Right cardiac atrium (tissue), 5 donors: ENCODE data around the gene SAMD1. TPM values are rescaled to one million over a fixed set of nuclear protein-coding genes. Genes with fewer than 3 reads are reported as not detected.
"Not testable (repeated sequence)": the region's sequence is repeated elsewhere in the genome, so short reads cannot be mapped to it uniquely, and the experiment has no call there.

Experiments used
- ATAC-seq, 2 donors: fragments of 200-7000 bp; cut with Tn5 transposase; one replicate each; pipeline versions ENCODE4 v1.8.0 to v1.9.1; 2020; ENCODE audit warnings: moderate library complexity in 2 of 2, mild to moderate bottlenecking in 1 of 2
- DNase-seq, 3 donors: peaks; one replicate each; pipeline ENCODE4 v3.0.0-alpha.2; 2020
- H3K27ac ChIP-seq: one replicate; pipeline ENCODE4 v1.5.1; 2013; ENCODE audit warnings: mild to moderate bottlenecking, low read length, control low read depth, moderate library complexity
- H3K27me3 ChIP-seq: one replicate; pipeline ENCODE4 v1.6.1; 2013; ENCODE audit not compliant: control insufficient read depth, insufficient read depth
- H3K4me1 ChIP-seq: one replicate; pipeline ENCODE4 v1.6.1; 2013; ENCODE audit warnings: low read length; ENCODE audit not compliant: control insufficient read depth, insufficient read depth
- H3K4me3 ChIP-seq: one replicate; pipeline ENCODE4 v1.5.1; 2013; ENCODE audit warnings: low read length, control low read depth
- H3K9me3 ChIP-seq: one replicate; pipeline ENCODE4 v1.6.1; 2013; ENCODE audit warnings: low read length; ENCODE audit not compliant: control insufficient read depth
- WGBS: extraction: QIAGEN DNeasy Blood & Tissue Kit; methylation state at CpG from one replicate; pipeline ENCODE4 v1.1.7; 2013; 5-methylcytosine and 5-hydroxymethylcytosine counted together
- intact Hi-C, 4 donors: fragments of 100-400 bp; cut with DNase I; formaldehyde crosslinking; loops; one replicate each; pipeline versions ENCODE4 v1.11.0 to v1.14.0; 2022 to 2023
- polyA plus RNA-seq: library from polyadenylated mRNA; stranded (reverse); fragments of 200-250 nt; gene quantifications from one replicate; pipeline ENCODE4 v1.2.3, GENCODE V29; 2013
- total RNA-seq, 4 donors: library from RNA; stranded (reverse); fragmentation: NEBNext Ultra II Directional; extraction: Animal tissue kit (Norgen Biotek cat#: 25700); gene quantifications; one replicate each; pipeline ENCODE4 v1.2.1, GENCODE V29; 2021
- donor health status: healthy with polysubstance abuse.
- donor health status: DM: no; HTN: yes; CAD: no.
- donor health status: DM: no; HTN: no; CAD: no.
- donor health status: DM: no; HTN: yes; CAD: no; lungs with severe emphysema.
- donor health status: DM: yes; HTN: yes; CAD: no.

SAMD1 gene
- total and polyA plus RNA-seq, 5 donors: 32.2 to 53.8 (median 40.6) TPM

DNA sequence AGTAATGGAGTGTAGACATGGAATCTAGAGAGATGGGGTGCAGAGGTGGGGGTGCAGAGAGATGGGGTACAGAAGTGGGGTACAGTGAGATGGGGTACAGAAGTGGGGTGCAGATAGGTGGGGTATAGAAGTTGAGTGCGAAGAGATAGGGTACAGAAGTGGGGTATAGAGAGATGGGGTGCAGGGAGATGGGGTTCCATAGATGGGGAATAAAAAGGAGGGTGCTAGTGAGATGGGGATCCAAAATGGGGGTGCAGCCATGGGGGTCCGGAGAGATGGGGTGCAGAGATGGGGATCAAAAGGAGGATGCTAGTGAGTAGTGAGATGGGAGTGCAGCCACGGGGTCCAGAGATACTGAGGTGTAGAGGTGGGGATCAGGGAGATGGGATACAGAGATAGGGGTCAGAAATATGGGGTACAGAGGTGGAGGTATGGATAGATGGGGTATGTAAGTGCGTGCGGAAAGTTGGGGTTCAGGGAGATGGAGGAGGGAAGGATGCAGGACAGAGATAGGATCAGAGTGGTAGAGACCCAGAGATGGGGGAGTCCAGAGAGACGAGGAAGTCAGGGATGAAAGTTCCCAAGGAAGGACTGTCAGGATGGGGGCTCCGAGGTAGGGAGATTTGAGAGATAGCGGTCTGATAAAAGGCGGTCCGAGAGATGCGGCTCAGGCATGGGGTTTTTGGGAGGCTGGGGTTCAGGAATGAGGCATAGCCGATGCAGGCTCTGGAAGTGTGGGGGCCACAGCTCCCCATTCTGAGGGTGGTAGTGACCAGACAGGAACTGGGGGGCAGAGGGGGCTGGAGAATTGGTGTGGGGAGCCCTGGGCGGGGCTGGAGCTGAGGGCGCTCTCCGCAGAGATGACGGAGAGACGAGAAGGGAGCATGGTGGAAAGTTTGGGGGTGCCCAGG lies 32.1 kb downstream of the SAMD1 start:
- intact Hi-C loops: no loop called here
- no peak for ATAC-seq
- H3K4me3 ChIP-seq: no peak overlapping the region
- H3K27ac ChIP-seq: no peak overlapping the region
- no peaks in the 10 kb centered on the region for H3K27me3 ChIP-seq
- WGBS: 23% methylated on average over 17 of the region's 17 CpGs
- H3K4me1 ChIP-seq: no peaks in the 10 kb centered on the region
- no peak for DNase-seq
- no peaks in the 10 kb centered on the region for H3K9me3 ChIP-seq

DNA sequence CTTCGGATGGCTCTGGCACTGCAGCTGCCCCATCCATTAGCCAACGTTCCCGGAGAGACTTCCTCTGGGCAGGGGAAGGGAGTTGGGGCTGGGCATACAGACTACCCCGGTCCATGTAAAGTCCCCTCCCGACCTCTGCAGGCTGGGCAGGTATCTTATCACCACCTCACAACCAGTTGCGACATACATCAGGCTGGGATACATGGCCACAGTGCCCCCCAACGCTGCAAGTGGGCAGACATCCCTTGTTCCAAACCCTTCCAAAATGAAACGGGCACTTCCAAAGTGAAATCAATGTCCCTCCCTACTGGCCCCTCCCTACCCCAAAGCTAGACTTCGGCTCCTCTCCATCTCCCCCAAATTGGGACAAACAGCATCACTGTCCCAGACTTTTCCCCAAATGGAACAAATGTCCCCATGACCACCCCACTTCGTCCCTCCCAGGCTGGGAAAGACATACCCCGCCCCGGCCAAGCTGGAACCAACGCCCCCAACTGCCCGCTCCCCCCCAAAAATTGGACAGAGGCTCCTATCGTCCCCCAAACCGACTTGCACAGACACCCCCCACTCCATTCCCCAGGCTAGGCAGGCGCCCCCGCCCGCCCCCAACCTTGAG lies 33.7 kb downstream of the SAMD1 start:
- Histone ChIP-seq H3K9me3 (no peaks in the 10 kb centered on the region), H3K4me1 (no peaks in the 10 kb centered on the region), H3K27me3 (no peaks in the 10 kb centered on the region), H3K27ac (no peak overlapping the region), H3K4me3 (peak overlapping the region; percentile 53)
- DNase-seq: no peak
- 25% methylated on average over 19 of the region's 19 CpGs for WGBS
- ATAC-seq: no peak
- intact Hi-C loops: no loop called here

DNA sequence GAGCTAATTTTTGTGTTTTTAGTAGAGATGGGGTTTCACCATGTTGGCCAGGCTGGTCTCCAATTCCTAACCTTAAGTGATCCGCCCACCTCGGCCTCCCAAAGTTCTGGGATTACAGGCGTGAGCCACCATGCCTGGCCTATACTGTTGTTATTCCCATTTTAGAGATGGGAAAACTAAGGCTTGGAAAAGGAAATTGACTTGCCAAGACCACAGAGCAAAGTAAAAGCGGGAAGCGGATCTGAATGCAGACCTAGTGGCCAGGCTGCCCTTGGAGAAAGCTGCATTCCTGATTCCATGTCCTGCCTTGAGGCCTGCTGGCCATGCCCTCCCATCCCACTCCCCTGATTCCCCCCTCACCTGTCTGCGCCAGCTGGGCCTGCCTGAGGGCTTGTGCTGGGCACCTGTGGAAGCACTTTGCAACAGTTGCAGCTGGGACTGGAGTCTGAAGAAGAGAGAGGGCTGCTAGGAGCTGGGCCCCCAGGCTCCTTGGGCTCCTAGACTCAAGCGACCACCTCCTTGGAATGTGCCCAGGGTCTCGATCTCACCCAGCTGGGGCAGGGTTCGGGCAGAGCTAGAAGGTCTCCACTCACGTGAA lies 34.4 kb downstream of the SAMD1 start:
- Histone ChIP-seq H3K4me1 (no peaks in the 10 kb centered on the region), H3K9me3 (no peaks in the 10 kb centered on the region), H3K27ac (no peak overlapping the region), H3K4me3 (no peak overlapping the region), H3K27me3 (no peaks in the 10 kb centered on the region)
- ATAC-seq (no peak), DNase-seq (no peak)
- intact Hi-C loops: no loop called here
- 94% methylated on average over 10 of the region's 10 CpGs for WGBS

DNA sequence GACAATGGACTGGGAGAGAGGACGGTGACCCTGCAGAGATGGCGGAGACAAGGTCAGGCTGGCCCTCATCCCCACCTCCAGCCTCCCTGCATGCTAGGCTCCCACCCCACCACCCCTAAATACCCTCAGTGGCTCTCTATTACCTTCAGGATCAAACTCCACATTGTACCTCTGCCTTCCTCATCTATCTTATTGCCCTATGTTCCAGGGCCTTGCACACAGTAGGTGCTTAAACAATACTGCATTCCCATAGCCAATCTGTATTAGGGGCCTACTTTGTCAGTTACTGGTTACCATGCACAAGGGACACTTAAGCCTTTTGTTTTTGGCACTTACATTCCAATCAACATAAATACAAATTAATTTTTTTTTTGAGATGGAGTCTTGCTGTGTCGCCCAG lies 35.2 kb downstream of the SAMD1 start:
- WGBS: 88% methylated on average over 3 of the region's 3 CpGs
- H3K4me3 ChIP-seq: no peak overlapping the region
- intact Hi-C loops: no loop called here
- ATAC-seq (no peak), DNase-seq (no peak)
- H3K27me3 ChIP-seq: no peaks in the 10 kb centered on the region
- no peaks in the 10 kb centered on the region for H3K9me3 ChIP-seq
- no peaks in the 10 kb centered on the region for H3K4me1 ChIP-seq
- no peak overlapping the region for H3K27ac ChIP-seq

DNA sequence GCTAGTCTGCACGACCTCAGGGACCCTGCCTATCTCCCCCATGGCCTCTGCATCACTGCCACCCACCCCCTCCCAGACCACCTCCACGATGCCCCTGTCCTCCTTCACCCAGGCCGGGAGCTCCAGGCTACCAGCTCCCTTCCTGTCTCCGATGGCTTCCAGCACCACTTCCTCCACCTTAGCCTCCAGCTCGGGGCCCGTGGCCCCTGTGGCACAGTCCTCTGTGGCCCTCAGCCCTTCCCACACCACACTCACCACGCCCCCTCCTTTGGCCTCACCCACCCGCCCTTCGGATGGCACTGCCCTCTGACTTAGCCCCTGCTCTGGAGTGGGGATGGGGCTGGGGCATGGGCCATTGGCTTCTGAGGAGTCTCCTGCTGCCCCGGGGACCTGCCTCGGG lies 35.8 kb downstream of the SAMD1 start:
- Histone ChIP-seq H3K27me3 (no peaks in the 10 kb centered on the region), H3K9me3 (no peaks in the 10 kb centered on the region), H3K27ac (no peak overlapping the region), H3K4me3 (no peak overlapping the region), H3K4me1 (no peaks in the 10 kb centered on the region)
- 57% methylated on average over 11 of the region's 11 CpGs for WGBS
- intact Hi-C loops: no loop called here
- DNase-seq (no peak), ATAC-seq (no peak)

DNA sequence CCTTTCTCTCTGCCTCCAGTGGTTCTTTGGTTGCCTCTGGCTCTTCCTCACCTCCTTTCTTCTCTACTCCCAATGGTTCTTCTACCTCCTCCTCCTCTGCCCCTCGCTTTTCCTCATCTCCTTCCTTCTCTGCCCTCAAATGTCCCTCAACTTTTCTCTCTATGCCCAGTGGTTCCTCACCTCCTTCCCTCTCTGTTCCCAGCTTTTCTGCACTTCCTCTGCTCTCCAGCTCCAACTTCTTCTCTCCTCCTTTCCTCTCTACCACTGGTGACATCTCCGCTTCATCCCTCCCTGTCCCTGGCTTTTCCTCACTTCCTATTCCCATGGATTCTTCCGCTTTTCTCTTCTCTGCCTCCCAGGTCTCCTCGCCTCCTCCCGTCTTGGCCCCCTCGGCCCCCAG lies 36.5 kb downstream of the SAMD1 start:
- DNase-seq (no peak), ATAC-seq (no peak)
- no peaks in the 10 kb centered on the region for H3K27me3 ChIP-seq
- no peak overlapping the region for H3K4me3 ChIP-seq
- no peak overlapping the region for H3K27ac ChIP-seq
- H3K9me3 ChIP-seq: no peaks in the 10 kb centered on the region
- H3K4me1 ChIP-seq: no peaks in the 10 kb centered on the region
- WGBS: 79% methylated on average over 6 of the region's 6 CpGs
- intact Hi-C loops: no loop called here

DNA sequence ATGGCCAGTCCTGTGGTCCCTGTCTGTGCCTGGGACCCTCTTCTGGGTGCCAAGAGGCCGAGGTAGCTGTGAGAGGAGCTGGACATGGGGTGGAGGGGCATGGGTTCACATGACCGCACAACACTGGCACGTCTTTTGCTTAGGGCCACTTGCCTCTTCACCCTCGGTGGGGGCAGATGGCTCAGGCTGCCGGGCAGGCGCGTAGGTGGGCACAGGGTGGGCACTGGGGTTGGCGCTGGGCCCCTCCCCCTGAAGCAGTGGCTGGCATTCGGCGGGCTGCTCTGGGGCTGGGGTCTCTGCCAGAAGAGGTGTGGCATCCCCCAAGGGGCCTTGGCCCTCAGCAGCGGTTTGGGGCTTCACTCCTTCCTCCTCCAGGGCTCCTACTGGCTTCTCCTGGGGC lies 37.1 kb downstream of the SAMD1 start:
- intact Hi-C loops: no loop called here
- Histone ChIP-seq H3K27me3 (no peaks in the 10 kb centered on the region), H3K4me1 (no peaks in the 10 kb centered on the region), H3K9me3 (no peaks in the 10 kb centered on the region), H3K27ac (no peak overlapping the region), H3K4me3 (no peak overlapping the region)
- no peak for ATAC-seq
- peak in 1 of 3 donors; percentile 39 for DNase-seq
- 91% methylated on average over 11 of the region's 11 CpGs for WGBS

DNA sequence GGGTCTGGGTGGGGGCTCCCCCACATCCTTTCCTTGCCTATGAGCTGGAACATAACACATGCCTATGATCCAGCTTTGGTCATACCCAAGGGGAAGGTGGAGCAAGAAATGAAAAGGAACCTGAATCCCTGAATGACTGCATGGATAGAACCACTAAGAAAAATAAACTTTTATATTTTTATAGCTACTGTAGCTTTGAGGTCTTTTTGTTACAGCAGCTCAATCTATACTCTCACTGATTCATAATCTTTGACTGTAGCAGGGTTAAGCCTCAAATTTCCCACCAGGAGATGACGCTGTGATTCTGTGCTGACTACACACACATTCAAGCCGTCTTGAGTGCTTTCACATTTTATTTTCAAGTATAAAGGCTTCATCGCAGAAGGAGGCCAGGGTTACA lies 37.5 kb downstream of the SAMD1 start:
- intact Hi-C loops: no loop called here
- ATAC-seq (no peak), DNase-seq (no peak)
- Histone ChIP-seq H3K9me3 (no peaks in the 10 kb centered on the region), H3K4me3 (no peak overlapping the region), H3K27me3 (no peaks in the 10 kb centered on the region), H3K4me1 (no peaks in the 10 kb centered on the region), H3K27ac (no peak overlapping the region)
- 93% methylated on average over 3 of the region's 3 CpGs for WGBS

DNA sequence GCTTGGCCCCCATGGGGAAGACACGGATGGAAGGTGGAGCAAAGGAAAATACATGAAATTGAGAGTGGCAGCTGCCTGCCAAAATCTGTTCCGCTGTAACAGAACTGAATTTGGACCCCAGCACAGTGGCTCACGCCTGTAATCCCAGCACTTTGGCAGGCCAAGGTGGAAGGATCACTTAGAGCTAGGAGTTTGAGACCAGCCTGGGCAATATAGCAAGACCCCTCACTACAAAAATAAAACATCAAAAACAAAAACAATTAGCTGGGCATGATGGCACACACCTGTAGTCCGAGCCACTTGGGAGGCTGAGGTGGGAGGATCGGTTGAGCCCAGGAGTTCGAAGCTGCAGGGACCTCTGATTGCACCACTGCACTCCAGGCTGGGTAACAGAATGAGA lies 38.1 kb downstream of the SAMD1 start:
- no peaks in the 10 kb centered on the region for H3K27me3 ChIP-seq
- DNase-seq (no peak), ATAC-seq (no peak)
- H3K27ac ChIP-seq: no peak overlapping the region
- 92% methylated on average over 6 of the region's 6 CpGs for WGBS
- intact Hi-C loops: no loop called here
- H3K4me1 ChIP-seq: no peaks in the 10 kb centered on the region
- no peaks in the 10 kb centered on the region for H3K9me3 ChIP-seq
- no peak overlapping the region for H3K4me3 ChIP-seq

DNA sequence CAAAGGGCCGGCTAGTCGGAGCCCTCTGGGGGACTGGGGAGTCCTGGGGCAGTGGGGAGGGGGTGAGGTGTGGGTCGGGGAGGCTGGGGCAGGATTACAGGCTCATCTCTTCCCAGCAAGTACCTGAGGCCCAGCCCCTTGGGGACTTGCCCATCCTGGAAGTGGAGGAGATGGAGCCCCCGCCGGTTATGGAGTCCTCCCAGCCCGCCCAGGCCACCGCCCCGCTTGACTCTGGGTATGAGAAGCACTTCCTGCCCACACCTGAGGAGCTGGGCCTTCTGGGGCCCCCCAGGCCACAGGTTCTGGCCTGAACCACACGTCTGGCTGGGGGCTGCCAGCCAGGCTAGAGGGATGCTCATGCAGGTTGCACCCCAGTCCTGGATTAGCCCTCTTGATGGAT lies 38.6 kb downstream of the SAMD1 start:
- Histone ChIP-seq H3K4me3 (no peak overlapping the region), H3K27ac (no peak overlapping the region), H3K27me3 (no peaks in the 10 kb centered on the region), H3K9me3 (no peaks in the 10 kb centered on the region), H3K4me1 (no peaks in the 10 kb centered on the region)
- ATAC-seq (no peak), DNase-seq (peak in 1 of 3 donors; percentile 50)
- intact Hi-C loops: no loop called here
- WGBS: 87% methylated on average over 9 of the region's 9 CpGs

DNA sequence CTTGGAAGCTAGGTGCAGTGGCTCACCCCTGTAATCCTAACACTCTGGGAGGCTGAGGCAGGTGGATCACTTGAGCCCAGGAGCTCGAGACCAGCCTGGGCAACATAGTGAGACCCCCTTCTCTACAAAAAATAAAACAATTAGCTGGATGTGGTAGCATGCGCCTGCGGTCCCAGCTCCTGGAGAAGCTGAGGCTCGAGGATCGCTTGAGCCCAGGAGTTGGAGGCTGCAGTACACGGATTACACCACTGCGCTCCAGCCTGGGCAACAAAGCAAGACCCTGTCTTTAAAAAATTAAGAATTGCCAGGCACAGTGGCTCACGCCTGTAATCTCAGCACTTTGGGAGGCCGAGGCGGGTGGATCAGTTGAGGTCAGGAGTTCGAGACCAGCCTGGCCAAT lies 39.6 kb downstream of the SAMD1 start:
- H3K27me3 ChIP-seq, H3K27ac ChIP-seq, intact Hi-C loops, H3K9me3 ChIP-seq, ATAC-seq, DNase-seq, H3K4me1 ChIP-seq, H3K4me3 ChIP-seq: not testable (repeated sequence)
- WGBS: 91% methylated on average over 11 of the region's 11 CpGs
